MM.1S (cell line): ENCODE measurements around the gene PIGZ.

Source experiments
- DNase-seq: peaks from one replicate; pipeline ENCODE4 v3.0.0-alpha.2; 2015
- H2AFZ ChIP-seq: fragments of 300-600 bp; sonication (generic); 2 replicates; pipeline ENCODE4 v1.6.0; 2016; ENCODE audit warnings: antibody characterized with exemption, low read length
- H3F3A ChIP-seq: fragments of 300-600 bp; sonication (generic); 2 replicates; pipeline ENCODE4 v1.6.1; 2016; ENCODE audit warnings: mild to moderate bottlenecking, antibody characterized with exemption, low read length, moderate library complexity, mixed read lengths; ENCODE audit not compliant: insufficient read depth
- H3K27ac ChIP-seq: fragments of 300-600 bp; sonication (generic); 2 replicates; pipeline ENCODE4 v1.5.1; 2016; ENCODE audit warnings: mild to moderate bottlenecking, low read length
- H3K27me3 ChIP-seq: fragments of 300-600 bp; sonication (generic); replicated peaks from 2 replicates; pipeline ENCODE4 v1.6.0; 2016; ENCODE audit warnings: low read length; ENCODE audit not compliant: insufficient read depth
- H3K36me3 ChIP-seq: fragments of 300-600 bp; sonication (generic); replicated peaks from 2 replicates; pipeline ENCODE4 v1.6.1; 2016; ENCODE audit warnings: mild to moderate bottlenecking, low read length, mixed read lengths; ENCODE audit not compliant: insufficient read depth
- H3K4me1 ChIP-seq: fragments of 300-600 bp; sonication (generic); 2 replicates; pipeline ENCODE4 v1.6.1; 2016; ENCODE audit warnings: low read length, mixed read lengths
- H3K4me2 ChIP-seq: fragments of 300-600 bp; sonication (generic); 2 replicates; pipeline ENCODE4 v1.6.0; 2016; ENCODE audit warnings: low read depth, low read length
- H3K4me3 ChIP-seq: fragments of 300-600 bp; sonication (generic); 2 replicates; pipeline ENCODE4 v1.5.1; 2016; ENCODE audit warnings: low read length, mixed read lengths
- H3K79me2 ChIP-seq: fragments of 300-600 bp; sonication (generic); 2 replicates; pipeline ENCODE4 v1.6.1; 2016; ENCODE audit warnings: mixed run types, low read length, mixed read lengths
- H3K9ac ChIP-seq: fragments of 300-600 bp; sonication (generic); 2 replicates; pipeline ENCODE4 v1.6.1; 2016; ENCODE audit warnings: low read length, mixed read lengths
- H3K9me2 ChIP-seq: fragments of 300-600 bp; sonication (generic); replicated peaks from 2 replicates; pipeline ENCODE4 v1.6.1; 2016; ENCODE audit warnings: mild to moderate bottlenecking, low read length, mixed read lengths; ENCODE audit not compliant: insufficient read depth
- H3K9me3 ChIP-seq: fragments of 300-600 bp; sonication (generic); replicated peaks from 2 replicates; pipeline ENCODE4 v1.6.1; 2016; ENCODE audit warnings: mild to moderate bottlenecking, low read length, mixed read lengths; ENCODE audit not compliant: insufficient read depth
- H4K20me1 ChIP-seq: fragments of 300-600 bp; sonication (generic); 2 replicates; pipeline ENCODE4 v1.6.1; 2016; ENCODE audit warnings: mild to moderate bottlenecking, low read length, moderate library complexity, mixed read lengths; ENCODE audit not compliant: insufficient read depth
- CTCF ChIP-seq: fragments of 300-600 bp; sonication (generic); IDR thresholded peaks from 2 replicates; pipeline ENCODE4 v1.5.1; 2016; ENCODE audit warnings: antibody characterized with exemption, low read length, mixed read lengths
- EZH2 ChIP-seq: fragments of 300-600 bp; sonication (generic); optimal IDR thresholded peaks from 2 replicates; pipeline ENCODE3; 2017; ENCODE audit warnings: low read depth, mild to moderate bottlenecking, antibody characterized with exemption, low read length, mixed read lengths
- EZH2phosphoT487 ChIP-seq: fragments of 300-600 bp; sonication (generic); IDR thresholded peaks from 2 replicates; pipeline ENCODE4 v1.6.1; 2018; ENCODE audit warnings: antibody characterized with exemption, low read length

Gene PIGZ

GRCh38 chr3:196968233-196969133 is at the start of gene PIGZ:
PIGZ (minus strand) TSS chr3:196968833; CDS start chr3:196952031, 16,802 bp downstream.
- H3K27me3 ChIP-seq, result peaks cover 12% of the 10 kb centered on the region; the same call in 1 of the 2 replicates
- no peak for TF ChIP-seq EZH2phosphoT487
- TF ChIP-seq CTCF, result no peak
- TF ChIP-seq EZH2, result no peak

GRCh38 chr3:197017003-197017402 is 48.4 kb upstream of the PIGZ start:
- no peaks in the 10 kb centered on the region for H3F3A ChIP-seq
- no peak overlapping the region for H3K27ac ChIP-seq
- H3K9ac ChIP-seq, result no peak overlapping the region
- no peaks in the 10 kb centered on the region for H3K36me3 ChIP-seq
- H3K4me3 ChIP-seq, result no peak overlapping the region
- H4K20me1 ChIP-seq, result no peaks in the 10 kb centered on the region
- no peaks in the 10 kb centered on the region for H3K27me3 ChIP-seq
- H3K4me1 ChIP-seq, result no peaks in the 10 kb centered on the region
- H3K9me3 ChIP-seq, result no peaks in the 10 kb centered on the region
- H3K4me2 ChIP-seq, result no peak overlapping the region
- no peak for DNase-seq
- no peaks in the 10 kb centered on the region for H3K79me2 ChIP-seq
- H3K9me2 ChIP-seq, result no peaks in the 10 kb centered on the region
- no peak overlapping the region for H2AFZ ChIP-seq
- TF ChIP-seq EZH2, result no peak
- no peak for TF ChIP-seq CTCF

More at GRCh38 chr3:196968233-196969133, at the start of gene PIGZ:
- peak within 1 kb of the TSS; percentile 99 for H2AFZ ChIP-seq
- peak within 1 kb of the TSS; percentile 100 for H3K4me2 ChIP-seq
- DNase-seq, result peak; percentile 70
- H3K4me1 ChIP-seq, result 0 out of 2 replicates have a peak, but pooled peaks cover 6% of the 10 kb centered on the region
- peak within 1 kb of the TSS; percentile 97 for H3K4me3 ChIP-seq
- H3F3A ChIP-seq, result no peaks in the 10 kb centered on the region
- no peaks in the 10 kb centered on the region for H3K36me3 ChIP-seq
- H4K20me1 ChIP-seq, result no peaks in the 10 kb centered on the region
- peak within 1 kb of the TSS; percentile 33; the same call in 1 of the 2 replicates for H3K27ac ChIP-seq
- H3K9ac ChIP-seq, result peak within 1 kb of the TSS; percentile 75
- H3K9me3 ChIP-seq, result no peaks in the 10 kb centered on the region
- H3K79me2 ChIP-seq, result no peaks in the 10 kb centered on the region
- H3K9me2 ChIP-seq, result no peaks in the 10 kb centered on the region

DNA sequence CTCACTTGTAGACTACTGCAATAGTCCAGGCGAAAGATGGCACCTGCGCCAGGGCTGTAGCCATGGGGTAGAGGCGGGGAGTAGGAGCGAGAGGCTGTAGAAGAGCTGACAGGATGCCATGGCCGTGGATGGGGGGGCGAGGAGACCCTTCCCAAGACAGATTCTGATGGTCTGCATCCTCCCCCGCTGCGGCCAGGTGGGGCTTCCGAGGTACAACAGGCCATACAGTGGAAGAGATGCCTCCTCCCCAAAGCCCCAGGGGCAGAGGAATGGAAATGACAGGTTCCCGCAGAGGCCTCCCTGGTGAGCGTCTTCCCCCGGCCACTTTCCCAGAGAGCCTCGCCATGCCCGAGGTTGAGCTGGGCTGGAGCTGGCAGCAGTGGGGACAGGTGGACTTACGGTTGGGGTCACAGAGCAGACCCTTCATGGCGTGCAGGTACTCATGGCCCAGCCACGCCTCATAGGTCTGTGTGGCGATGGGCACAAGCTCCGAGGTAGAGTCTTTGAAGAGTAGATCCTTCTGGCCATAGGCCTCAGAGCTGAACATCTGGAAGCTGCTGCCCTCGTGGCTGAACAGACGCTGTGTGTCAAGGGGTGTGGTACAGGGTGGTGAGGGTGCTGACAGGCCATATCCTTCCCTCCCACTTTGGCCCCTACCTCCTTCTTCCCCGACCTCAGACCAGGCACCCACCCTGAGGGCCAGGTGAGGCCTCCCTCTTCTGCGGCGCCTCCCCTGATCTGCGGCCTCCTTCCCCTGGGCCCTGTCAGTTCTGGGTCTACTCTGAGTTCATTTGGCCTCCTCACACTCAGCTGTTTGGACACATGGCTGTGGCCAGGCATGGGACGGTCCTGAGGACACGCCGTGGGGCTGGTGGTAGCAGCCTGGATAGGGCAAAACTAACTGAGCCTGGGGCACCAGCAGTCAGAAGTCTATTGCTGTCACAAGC is 47.4 kb upstream of the PIGZ start:
- Histone ChIP-seq H3K79me2 (no peaks in the 10 kb centered on the region), H4K20me1 (no peaks in the 10 kb centered on the region), H3K27ac (no peak overlapping the region), H2AFZ (no peak overlapping the region), H3K9ac (no peak overlapping the region), H3K9me2 (no peaks in the 10 kb centered on the region), H3K4me3 (no peak overlapping the region), H3K27me3 (no peaks in the 10 kb centered on the region), H3K4me1 (no peaks in the 10 kb centered on the region), H3F3A (no peaks in the 10 kb centered on the region), H3K4me2 (no peak overlapping the region), H3K9me3 (no peaks in the 10 kb centered on the region), H3K36me3 (no peaks in the 10 kb centered on the region)
- no peak for DNase-seq
- TF ChIP-seq EZH2, result no peak
- no peak for TF ChIP-seq CTCF
- no peak for TF ChIP-seq EZH2phosphoT487
